Tibial nerve (tissue), 4 donors: Measurements from ENCODE around the gene C1orf53.

Experiments
- EP300 ChIP-seq, 2 donors: sonication (generic); formaldehyde crosslinking; IDR thresholded peaks; one replicate each; pipeline ENCODE4 v1.6.1; 2017; ENCODE audit warnings: antibody characterized with exemption in 2 of 2, mild to moderate bottlenecking in 1 of 2
- TF ChIP-seq, protein P1 (sequence below), 5 experiments: fragments of 200-600 bp in 3 of 5; fragments of 450-650 bp in 2 of 5; sonication (generic) in 3 of 5; IDR thresholded peaks; one replicate each; pipeline ENCODE4 v1.5.1; 2016 to 2019; ENCODE audit warnings: antibody characterized with exemption in 5 of 5, mild to moderate bottlenecking in 3 of 5, moderate library complexity in 2 of 5

GRCh38 chr1:197913495-197914276 is 11.3 kb downstream of the C1orf53 start:
- TF ChIP-seq, protein P1, sequence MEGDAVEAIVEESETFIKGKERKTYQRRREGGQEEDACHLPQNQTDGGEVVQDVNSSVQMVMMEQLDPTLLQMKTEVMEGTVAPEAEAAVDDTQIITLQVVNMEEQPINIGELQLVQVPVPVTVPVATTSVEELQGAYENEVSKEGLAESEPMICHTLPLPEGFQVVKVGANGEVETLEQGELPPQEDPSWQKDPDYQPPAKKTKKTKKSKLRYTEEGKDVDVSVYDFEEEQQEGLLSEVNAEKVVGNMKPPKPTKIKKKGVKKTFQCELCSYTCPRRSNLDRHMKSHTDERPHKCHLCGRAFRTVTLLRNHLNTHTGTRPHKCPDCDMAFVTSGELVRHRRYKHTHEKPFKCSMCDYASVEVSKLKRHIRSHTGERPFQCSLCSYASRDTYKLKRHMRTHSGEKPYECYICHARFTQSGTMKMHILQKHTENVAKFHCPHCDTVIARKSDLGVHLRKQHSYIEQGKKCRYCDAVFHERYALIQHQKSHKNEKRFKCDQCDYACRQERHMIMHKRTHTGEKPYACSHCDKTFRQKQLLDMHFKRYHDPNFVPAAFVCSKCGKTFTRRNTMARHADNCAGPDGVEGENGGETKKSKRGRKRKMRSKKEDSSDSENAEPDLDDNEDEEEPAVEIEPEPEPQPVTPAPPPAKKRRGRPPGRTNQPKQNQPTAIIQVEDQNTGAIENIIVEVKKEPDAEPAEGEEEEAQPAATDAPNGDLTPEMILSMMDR (IDR thresholded peaks at IDR 0.05), result no peak
- no peak for TF ChIP-seq EP300 (IDR thresholded peaks at IDR 0.05)
